HG02885 (cell line): ENCODE results near the gene SND1.

ENCODE experiments used
- ATAC-seq: cut with Tn5 transposase; IDR thresholded peaks from one replicate; pipeline ENCODE4 v1.9.1; 2021; ENCODE audit warnings: mild to moderate bottlenecking; ENCODE audit not compliant: unreplicated experiment, poor library complexity

The SND1 gene

GRCh38 chr7:127760436-127761031 lies 108.5 kb downstream of the SND1 start:
- ATAC-seq = no peak

GRCh38 chr7:127761196-127761595 lies 109.2 kb downstream of the SND1 start:
- no peak for ATAC-seq

GRCh38 chr7:127764681-127765080 lies 112.7 kb downstream of the SND1 start:
- no peak for ATAC-seq

GRCh38 chr7:127765150-127765549 lies 113.2 kb downstream of the SND1 start:
- ATAC-seq = no peak

GRCh38 chr7:127766831-127767459 lies 115.0 kb downstream of the SND1 start:
- ATAC-seq = no peak

GRCh38 chr7:127768241-127768640 lies 116.2 kb downstream of the SND1 start:
- no peak for ATAC-seq

GRCh38 chr7:127769137-127769536 lies 117.1 kb downstream of the SND1 start:
- no peak for ATAC-seq

GRCh38 chr7:127769696-127770400 lies 117.9 kb downstream of the SND1 start:
- ATAC-seq = no peak

GRCh38 chr7:127770885-127771284 lies 118.9 kb downstream of the SND1 start:
- ATAC-seq = no peak

- ATAC-seq = peak; percentile 60
These were observed 119.7 kb downstream of the SND1 start for GRCh38 chr7:127771707-127772106.

GRCh38 chr7:127776776-127777386 lies 124.9 kb downstream of the SND1 start:
- ATAC-seq = no peak

- no peak for ATAC-seq
These were observed 128.5 kb downstream of the SND1 start for GRCh38 chr7:127780489-127780888.

GRCh38 chr7:127781081-127781480 lies 129.1 kb downstream of the SND1 start:
- no peak for ATAC-seq

- no peak for ATAC-seq
These were observed 130.1 kb downstream of the SND1 start for GRCh38 chr7:127782075-127782474.

- ATAC-seq = peak; percentile 40
These were observed 130.9 kb downstream of the SND1 start for GRCh38 chr7:127782654-127783559.

GRCh38 chr7:127786184-127786583 lies 134.2 kb downstream of the SND1 start:
- no peak for ATAC-seq

- no peak for ATAC-seq
These were observed 137.0 kb downstream of the SND1 start for GRCh38 chr7:127789031-127789430.

GRCh38 chr7:127791446-127792189 lies 139.6 kb downstream of the SND1 start:
- ATAC-seq = no peak

- peak; percentile 48 for ATAC-seq
These were observed 140.7 kb downstream of the SND1 start for GRCh38 chr7:127792528-127793342.
